ENCODE results near the gene GLUL.
A peak's percentile ranks its signal among the peaks of the same experiment; 100 is the strongest.

Gene GLUL

GRCh38 chr1:182391362-182392049, at the start of gene GLUL:
GLUL (minus strand) TSS chr1:182391790; CDS start chr1:182388737, 3,053 bp downstream.
- DNase-seq = peak; percentile 92

- DNase-seq = no peak
Observed at GRCh38 chr1:182438326-182438725, 46.7 kb upstream of the GLUL start.

- DNase-seq = no peak
Observed at GRCh38 chr1:182433580-182433979, 42.0 kb upstream of the GLUL start.

- DNase-seq = no peak
Observed at GRCh38 chr1:182431278-182431677, 39.7 kb upstream of the GLUL start.

GRCh38 chr1:182430263-182431068, 38.9 kb upstream of the GLUL start:
- no peak for DNase-seq

GRCh38 chr1:182428043-182428442, 36.5 kb upstream of the GLUL start:
- DNase-seq = no peak

GRCh38 chr1:182426442-182427430, 35.1 kb upstream of the GLUL start:
- DNase-seq = no peak

GRCh38 chr1:182415789-182416188, 24.2 kb upstream of the GLUL start:
- no peak for DNase-seq

- no peak for DNase-seq
Observed at GRCh38 chr1:182413969-182414368, 22.4 kb upstream of the GLUL start.

- DNase-seq = no peak
Observed at GRCh38 chr1:182413486-182413885, 21.9 kb upstream of the GLUL start.

GRCh38 chr1:182410620-182411273, 19.2 kb upstream of the GLUL start:
- DNase-seq = no peak

- no peak for DNase-seq
Observed at GRCh38 chr1:182410138-182410537, 18.5 kb upstream of the GLUL start.

GRCh38 chr1:182408435-182409075, 17.0 kb upstream of the GLUL start:
- DNase-seq = no peak

GRCh38 chr1:182407724-182408123, 16.1 kb upstream of the GLUL start:
- no peak for DNase-seq

GRCh38 chr1:182406012-182406411, 14.4 kb upstream of the GLUL start:
- DNase-seq = no peak

GRCh38 chr1:182405578-182405977, 14.0 kb upstream of the GLUL start:
- no peak for DNase-seq

GRCh38 chr1:182404781-182405180, 13.2 kb upstream of the GLUL start:
- DNase-seq = no peak

GRCh38 chr1:182400567-182400966, 9.0 kb upstream of the GLUL start, which contains the start of gene TEDDM1:
TEDDM1 (minus strand) TSS chr1:182400667; CDS start chr1:182400485, 182 bp downstream.
- no peak for DNase-seq

GRCh38 chr1:182397653-182398393, 6.2 kb upstream of the GLUL start:
- DNase-seq = no peak

- no peak for DNase-seq
Observed at GRCh38 chr1:182395906-182396305, 4.3 kb upstream of the GLUL start.

Data from NCI-H446 treated with DMSO at 0.1 percent for 48 hours (cell line).